HT-29 (cell line): ENCODE measurements around the gene PTBP3. TPM values are rescaled to one million over a fixed set of nuclear protein-coding genes. Genes with fewer than 3 reads are reported as not detected.
A peak's percentile ranks its signal among the peaks of the same experiment; 100 is the strongest.
"Not testable (repeated sequence)": the region's sequence is repeated elsewhere in the genome, so short reads cannot be mapped to it uniquely, and the experiment has no call there.

Experiments used
- DNase-seq: peaks from one replicate; pipeline ENCODE4 v3.0.0-alpha.2; 2015; ENCODE audit warnings: low spot score
- total RNA-seq: library from RNA; depleted of rRNA; stranded (reverse); fragments of >200 nt; shearing (Covaris generic); gene quantifications from 2 replicates; pipeline ENCODE4 v1.2.3, GENCODE V29; 2014

PTBP3 gene
- total RNA-seq, 1 experiment from 2014 or later, result 27.4 TPM

DNA sequence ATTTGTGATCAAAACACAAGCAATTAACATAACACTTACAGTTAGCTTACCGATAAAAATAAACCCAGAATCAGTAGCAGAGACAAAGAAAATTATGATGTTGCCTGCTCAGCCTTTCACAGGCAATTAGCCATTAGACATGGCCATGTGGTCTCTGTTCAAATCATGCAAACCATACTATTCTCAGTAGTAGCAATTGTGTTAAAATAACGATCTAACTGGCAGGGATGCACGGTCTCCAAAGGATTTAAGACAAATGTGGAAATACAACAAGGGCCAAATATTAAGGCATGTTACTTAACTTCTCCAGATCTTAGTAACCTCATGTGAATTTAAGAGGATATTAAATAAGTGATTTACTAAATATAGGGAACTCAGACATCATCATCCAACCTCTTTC, 59.5 kb downstream of the PTBP3 start:
- DNase-seq, result no peak

DNA sequence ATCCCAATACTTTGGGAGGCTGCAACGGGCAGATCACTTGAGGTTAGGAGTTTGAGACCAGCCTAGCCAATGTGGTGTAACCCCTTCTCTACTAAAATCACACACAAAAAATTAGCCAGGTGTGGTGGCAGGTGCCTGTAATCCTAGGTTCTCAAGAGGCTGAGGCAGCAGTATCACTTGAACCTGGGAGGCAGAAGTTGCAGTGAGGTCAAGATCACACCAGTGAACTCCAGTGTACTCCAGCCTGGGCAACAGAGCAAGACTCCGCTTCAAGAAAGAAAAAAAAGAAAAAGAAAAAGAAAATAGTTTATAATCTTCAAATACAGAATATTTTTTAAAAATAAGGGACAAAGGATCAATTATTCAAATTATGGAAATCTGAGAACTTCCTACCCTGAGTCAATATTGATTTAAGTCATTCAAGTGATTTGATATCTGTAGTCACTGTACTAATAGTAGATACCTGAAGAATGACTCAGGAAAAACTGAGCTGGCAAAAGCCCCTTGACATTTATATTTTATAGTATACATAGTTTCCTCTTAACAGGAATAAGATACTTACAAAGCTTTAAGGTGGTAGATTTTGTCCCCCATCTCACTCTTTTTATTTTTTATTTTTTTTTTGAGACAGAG, 61.8 kb downstream of the PTBP3 start:
- peak; percentile 21 for DNase-seq

DNA sequence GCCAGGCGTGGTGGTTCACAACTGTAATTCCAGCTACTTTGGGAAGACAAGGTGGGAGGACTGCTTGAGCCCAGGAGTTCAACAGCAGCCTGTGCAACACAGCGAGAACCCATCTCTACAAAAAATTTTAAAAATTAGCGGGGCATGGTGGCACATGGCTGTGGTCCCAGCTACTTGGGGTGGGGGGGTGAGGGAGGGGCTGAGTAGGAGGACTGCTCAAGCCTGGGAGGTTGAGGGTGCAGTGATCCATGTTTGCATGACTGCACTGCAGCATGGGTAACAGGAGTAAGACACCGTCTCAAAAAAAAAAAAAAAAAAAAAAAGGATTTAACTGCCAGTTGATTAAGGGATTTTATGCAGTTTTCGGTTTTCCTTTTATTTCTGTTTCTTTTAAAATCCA, 65.0 kb downstream of the PTBP3 start:
- DNase-seq, result no peak

DNA sequence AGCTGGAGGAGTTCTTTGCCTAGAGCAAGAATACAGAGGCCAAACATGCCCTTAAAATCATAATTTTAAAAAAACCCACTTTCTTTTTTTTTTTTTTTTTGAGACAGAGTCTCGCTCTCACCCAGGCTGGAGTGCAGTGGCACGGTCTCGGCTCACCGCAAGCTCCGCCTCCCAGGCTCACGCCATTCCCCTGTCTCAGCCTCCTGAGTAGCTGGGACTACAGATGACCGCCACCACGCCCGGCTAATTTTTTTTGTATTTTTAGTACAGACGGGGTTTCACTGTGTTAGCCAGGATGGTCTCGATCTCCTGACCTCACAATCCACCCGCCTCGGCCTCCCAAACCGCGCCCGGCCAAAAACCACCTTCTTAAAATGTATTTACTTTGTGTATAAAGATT, 66.3 kb downstream of the PTBP3 start:
- DNase-seq, result not testable (repeated sequence)

DNA sequence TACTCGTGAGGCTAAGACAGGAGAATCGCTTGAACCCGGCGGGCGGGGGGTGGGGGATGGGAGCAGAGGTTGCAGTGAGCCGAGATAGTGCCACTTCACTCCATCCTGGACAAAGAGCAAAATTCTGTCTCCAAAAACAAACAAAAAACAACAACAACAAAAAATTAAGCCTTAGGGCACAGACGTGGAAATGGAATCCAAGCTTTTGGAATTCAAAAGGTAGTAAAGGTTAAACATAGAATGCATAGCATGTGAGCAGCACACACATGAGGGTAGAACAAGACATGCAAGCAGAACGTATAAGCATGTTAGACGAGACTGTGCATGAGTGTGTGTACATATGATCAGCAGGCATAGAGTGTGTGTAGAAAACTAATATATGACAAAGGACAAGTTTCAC, 68.0 kb downstream of the PTBP3 start:
- DNase-seq, result no peak

DNA sequence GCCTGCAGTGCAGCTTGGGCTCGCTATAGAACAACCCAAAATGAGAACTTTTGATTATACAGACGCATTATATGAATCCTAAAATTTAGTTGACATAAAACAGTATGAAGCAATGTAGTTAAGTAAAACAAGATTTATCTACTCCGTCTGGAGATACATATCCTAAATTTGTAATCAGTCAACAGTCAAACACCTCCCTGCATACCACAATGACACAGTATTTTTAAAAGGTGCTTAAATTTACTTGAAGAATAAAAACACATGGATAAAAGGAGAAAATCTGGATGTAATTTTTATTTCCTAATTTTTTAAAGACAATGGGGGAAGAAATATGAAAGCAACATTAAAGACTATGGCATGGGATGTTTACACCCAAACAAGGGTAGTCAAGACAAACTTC, 70.8 kb downstream of the PTBP3 start:
- DNase-seq, result no peak

DNA sequence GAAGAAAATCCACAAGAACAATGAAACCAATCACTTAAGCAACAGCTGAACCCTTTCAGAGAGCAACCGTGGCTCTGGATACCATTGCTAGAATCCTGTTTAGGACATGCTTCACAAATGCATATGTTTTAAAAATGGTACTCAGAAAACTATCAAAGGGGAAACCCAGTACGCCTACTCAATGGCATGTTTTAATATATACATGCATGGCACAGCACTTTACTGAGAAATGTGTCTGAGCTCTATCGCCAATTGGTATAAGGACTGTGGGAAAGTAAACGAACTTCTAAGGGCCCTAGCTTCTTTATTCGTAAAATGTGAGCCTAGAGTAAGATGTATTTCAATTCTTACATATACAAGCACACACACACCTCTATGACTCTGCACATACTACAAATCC, 72.3 kb downstream of the PTBP3 start:
- no peak for DNase-seq

DNA sequence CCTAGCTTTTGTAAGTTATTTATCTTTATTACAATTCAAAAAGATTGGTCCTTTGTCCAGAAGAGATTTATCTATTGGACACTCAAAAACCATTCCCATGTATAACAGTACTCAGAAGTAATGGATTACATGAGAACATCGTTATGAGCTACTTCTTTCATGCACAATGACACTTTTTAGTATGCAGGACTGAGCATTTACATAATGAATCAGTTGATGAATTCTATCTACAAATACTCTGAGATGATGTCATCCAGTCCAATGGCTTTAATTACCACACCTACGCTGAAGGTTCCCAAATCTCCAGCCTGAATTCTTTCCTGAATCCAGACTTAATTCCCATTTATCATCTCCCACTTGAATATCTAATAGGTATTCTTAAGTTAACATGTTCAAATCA, 75.3 kb downstream of the PTBP3 start:
- no peak for DNase-seq

DNA sequence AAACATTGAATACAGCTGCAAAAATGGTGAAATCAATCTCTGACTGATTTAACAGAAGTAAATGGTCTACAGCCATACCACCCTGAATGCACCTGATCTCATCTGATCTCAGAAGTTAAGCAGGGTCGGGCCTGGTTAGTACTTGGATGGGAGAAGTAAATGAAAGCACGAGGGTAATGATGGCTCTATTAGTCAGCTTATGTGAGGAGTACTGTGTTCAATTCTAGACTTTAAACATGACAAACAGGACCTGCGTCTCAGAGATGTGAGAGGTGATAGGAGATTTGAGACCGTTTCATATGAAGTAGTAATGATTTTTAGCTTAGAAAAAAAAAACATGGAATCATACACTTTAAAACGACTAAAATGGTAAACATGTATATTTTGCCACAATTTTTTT, 81.2 kb downstream of the PTBP3 start:
- no peak for DNase-seq

DNA sequence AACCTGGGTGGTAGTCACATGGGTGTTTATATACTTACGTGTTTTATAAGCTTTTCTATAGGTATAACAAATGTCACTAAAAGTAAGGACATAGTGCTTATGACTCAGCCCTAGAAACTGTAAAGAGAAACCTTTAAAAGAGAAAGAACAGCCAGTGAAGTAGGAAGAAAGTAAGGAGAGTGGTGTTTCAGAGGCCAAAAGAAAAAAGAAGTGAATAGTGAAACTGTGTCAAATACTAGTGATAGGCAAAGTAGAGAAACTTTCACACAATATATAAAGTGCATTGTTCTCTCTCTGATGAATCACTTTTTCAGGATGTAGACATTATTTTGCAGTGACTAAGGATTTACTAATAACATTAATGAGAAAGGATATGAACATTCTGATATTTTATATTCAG, 84.1 kb downstream of the PTBP3 start:
- DNase-seq, result no peak

DNA sequence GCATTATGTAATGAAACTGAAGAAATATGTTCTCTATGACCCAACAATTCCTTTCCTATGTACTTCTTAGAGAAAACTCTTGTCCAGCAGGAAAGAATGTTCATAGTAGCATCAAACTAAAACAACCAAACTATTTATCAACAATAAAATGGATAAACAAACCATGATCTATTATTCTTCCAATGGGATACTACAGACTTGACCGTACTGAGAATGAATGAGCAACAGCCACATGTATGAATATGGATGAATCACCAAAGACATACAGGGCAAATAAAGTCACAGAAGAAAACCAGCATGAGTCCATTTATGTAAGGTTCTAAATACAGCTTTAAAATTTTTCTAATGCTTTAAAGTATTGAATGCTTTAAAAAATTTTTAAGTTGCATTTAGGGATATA, 84.7 kb downstream of the PTBP3 start:
- DNase-seq, result no peak

DNA sequence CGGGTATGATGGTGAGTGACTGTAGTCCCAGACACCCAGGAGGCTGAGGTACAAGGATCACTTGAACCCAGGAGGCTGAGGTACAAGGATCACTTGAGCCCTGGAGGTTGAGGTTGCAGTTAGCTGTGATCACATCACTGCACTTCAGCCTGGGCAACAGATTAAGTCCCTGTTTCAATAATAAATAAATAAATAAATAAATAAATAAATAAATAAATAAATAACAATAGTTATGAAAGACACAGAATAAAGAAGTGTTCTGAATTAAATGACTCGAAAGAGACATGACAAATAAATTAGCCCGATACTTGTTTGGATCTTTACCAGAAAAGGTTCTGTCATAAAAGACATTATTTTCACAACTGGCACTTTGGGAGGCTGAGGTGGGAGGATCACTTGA, 86.3 kb downstream of the PTBP3 start:
- DNase-seq, result no peak

DNA sequence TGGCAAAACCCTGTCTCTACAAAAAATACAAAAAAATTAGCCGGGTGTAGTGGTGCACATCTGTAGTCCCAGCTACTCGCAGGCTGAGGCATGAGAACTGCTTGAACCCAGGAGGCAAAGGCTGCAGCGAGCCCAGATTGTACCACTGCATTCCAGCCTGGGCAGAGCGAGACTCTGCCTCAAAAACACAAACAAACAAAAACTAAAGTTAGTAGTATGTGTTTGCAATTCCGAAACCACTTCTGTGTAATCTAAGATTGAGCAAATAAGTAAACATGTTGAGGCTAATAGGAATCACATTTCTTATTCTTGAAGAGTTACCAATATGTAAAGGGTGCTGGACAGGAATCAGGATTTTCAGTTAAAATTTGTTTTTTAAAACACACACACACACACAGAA, 88.3 kb downstream of the PTBP3 start:
- DNase-seq, result no peak

DNA sequence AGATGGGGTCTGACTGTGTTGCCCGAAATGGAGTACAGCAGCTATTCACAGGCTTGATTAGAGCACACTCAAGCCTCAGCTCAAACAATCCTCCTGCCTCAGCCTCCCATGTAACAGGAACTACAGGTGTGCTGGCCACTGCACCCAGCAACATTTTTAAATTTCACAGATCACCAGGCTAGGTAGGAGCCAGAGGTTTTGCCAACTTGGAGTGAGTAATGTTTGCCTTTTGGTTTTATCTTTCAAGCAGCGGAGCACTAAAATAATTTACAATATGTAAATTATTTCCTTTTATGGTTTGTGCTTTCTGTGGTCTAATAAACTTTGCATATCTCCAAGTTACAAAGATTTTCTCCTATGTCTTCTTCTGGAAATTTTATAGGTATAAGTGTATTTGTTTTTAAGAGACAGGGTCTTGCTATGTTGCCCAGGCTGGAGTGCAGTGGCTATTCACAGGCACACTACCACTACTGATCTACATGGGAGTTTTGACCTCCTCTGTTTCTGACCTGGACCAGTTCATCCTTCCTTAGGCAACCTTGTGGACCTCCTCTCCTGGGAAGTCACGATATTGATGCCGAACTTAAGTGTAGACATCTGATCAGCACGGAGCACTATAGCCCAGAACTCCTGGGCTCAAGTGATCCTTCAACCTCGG, 91.1 kb downstream of the PTBP3 start:
- DNase-seq, result no peak

DNA sequence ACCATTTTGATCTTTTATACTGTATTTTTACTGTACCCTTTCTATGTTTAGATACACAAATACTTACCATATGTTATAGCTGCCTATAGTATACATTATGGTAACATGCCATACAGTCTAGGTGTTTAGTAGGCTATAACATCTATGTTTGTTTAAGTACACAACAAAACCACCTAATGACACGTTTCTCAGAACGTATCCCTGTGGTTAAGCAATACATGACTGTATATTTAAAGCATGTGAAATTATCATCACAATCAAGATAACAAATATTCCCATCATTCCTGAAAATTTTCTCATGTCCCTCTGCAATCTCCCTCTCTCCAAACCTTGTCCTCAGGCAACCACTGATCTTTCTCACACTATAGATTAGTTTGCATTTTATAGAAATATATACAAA, 91.9 kb downstream of the PTBP3 start:
- DNase-seq, result no peak

DNA sequence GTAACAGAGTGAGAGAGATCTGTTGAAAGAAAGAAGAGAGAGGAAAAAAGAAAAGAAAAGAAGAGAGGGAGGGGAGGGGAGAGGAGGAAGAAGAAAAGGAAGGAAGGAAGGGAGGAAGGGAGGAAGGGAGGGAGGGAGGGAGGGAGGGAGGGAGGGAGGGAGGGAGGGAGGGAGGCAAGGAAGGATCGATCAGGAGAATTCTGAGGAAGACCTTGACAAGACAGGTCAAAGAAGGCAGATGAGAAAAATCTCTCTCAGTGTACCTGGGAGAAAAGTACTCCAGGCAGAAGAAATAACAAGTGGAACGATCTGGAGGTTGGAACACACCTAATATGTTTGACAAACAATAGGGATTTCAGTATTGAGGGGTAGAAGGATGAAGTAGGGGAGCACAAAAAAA, 93.7 kb downstream of the PTBP3 start:
- no peak for DNase-seq

DNA sequence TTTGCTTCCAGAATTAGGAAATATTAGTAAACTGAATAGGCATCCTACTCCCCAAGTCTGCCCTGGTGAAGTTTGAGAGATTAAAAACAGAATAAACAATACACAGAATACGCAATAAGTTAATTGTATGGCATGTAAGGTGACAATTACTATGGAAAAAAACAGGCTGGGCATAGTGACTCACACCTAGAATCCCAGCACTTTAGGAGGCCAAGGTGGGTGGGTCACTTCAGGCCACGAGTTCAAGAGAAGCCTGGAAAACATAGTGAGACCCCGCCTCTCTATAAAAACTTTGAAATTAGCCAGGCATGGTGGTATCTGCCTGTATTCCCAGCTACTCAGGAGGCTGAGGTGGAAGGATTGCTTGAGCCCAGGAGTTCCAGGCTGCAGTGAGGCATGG, 94.1 kb downstream of the PTBP3 start:
- DNase-seq, result no peak

DNA sequence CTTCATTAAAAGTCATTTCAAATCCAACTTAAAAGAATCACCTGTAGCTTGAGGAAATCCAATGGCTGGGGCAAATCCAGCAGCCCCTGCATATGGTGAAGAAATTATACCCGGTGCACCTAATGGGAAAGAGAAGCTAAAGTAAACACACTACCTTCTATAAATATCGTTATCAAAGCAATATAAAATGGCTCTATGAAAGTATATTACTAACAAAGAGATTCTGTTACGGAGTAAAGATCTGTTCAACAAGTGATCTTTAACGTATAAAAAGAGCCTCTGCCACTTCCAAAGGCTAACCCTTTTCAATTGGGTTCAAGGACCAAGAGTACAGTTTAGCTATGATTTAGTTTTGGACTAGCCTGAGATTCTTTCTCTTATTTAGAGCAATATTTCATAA, 98.6 kb downstream of the PTBP3 start:
- no peak for DNase-seq

DNA sequence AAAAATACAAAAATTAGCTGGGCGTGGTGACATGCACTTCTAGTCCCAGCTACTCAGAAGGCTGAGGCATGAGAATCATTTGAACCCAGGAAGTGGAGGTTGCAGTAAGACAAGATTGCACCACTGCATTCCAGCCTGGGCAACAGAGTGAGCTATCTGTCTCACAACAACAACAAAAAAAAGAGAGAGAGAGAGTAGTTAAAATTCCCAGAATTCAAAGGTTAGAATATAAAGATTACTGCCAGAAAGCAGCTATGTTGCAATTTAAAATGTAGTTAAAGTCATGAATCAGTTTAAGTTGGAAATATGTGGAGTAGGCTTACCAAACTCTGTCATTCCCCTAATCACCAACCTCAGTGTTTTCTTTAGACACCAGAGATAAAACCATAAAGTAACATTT, 99.7 kb downstream of the PTBP3 start:
- DNase-seq, result no peak

DNA sequence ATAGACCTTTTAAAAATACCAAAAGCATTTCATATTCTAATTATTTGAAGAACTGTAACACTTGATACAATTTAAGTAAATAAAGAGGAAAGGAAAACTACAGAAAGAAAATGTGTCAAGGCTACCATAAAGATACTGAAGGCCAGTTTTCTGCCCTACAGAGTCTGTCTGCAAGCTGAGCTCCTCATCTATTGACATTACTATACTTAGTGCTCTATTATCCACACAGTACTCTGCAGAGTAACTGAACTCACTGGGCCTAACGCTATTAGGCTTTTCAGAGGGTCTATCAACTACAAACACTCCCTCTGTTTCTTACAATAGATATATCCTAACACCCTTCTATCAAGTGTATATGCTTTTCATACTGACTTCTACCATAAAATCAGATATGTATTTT, 101.2 kb downstream of the PTBP3 start:
- no peak for DNase-seq

DNA sequence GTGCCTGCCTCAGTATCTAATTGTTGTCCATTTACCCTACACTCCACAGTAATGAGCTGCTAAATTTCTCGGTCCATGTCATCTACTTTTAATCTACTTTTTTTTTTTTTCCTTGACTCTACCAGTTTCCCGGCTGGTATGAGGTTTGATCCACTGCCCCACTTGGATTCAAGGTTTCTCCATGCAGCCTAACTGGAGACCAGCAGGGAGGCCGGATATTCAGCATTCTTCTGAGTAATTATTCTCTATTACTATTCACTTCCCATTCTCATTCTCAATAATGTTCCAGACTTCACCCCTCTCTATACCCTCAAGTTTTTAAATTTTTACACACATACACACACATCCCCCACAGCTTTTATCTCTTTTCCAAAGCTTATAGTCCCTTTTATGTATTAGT, 107.3 kb downstream of the PTBP3 start:
- no peak for DNase-seq

DNA sequence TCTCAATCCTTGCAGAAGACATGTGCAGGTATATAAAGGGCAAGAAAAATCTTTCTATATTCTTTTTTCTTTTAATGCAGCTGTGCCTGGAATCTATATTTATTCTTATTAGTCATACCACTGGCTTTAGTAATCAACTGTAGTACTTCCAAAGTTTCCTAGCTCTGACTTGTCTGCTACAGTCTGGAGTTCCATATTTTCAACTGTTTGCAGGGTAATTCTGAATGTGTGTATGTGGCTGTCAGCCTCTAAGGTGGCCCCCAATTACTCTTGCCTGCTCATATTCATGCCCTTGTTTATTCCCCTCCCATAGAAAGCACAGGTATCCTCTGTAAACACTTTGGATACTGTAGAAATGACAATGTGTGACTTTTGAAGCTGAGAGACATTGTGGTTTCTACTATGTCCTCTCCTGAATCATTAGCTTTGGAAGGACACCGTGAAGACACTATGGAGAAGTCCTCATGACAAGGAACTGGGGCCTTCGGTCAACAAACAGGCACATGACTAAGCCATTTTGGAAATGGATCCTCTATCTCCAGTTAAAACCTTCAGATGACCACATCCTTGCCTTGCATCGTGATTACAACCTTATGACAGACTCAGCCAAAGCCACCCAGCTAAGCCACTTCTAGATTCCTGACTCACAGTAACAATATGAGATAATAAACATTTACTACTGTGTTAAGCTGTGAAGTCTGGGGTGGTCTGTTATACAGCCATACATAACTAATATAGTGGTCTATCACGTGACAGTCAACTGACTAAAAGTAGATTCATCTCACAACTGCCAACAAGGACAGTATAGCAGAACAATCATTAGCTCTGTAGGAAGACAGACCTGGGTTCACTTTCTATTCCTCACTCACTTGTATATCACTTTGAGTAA, 108.8 kb downstream of the PTBP3 start:
- no peak for DNase-seq

DNA sequence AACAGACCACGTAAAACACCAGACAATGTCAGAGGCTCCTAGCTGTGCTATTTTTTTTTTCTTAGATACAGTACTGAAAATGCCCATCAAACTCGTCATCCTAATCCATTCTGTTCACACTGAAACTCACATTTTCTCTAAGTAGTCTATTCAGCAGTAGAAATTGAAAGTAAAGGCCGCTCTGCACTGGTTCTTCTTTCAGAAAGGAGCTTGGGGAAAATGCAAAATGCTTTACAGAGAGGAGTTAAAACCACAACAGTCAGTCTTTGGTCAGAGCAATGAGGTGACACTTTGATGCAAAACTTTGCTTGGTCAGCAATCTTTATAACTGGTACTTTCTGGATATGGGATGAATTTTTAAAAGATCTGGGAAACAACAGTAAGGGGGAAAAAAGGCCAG, 114.5 kb downstream of the PTBP3 start:
- no peak for DNase-seq
